Keratinocyte (primary cell): Measurements from ENCODE around the gene SDK2. TPM values are rescaled to one million over a fixed set of nuclear protein-coding genes. Genes with fewer than 3 reads are reported as not detected.

Experiments
- DNase-seq: peaks from one replicate; pipeline ENCODE4 v3.0.0-alpha.2; 2011; ENCODE audit warnings: low read depth, missing footprints, low spot score
- FAIRE-seq: peaks from 2 replicates; lab custom pipeline; 2011; peaks lifted over from hg19 to GRCh38; lab: Jason Lieb, UNC
- H2AFZ ChIP-seq: 2 replicates; pipeline ENCODE4 v1.6.0; 2012; ENCODE audit warnings: low read length, control low read depth, inconsistent platforms; ENCODE audit not compliant: control insufficient read depth
- H3K27ac ChIP-seq: 2 replicates; pipeline ENCODE4 v1.5.1; 2011; ENCODE audit warnings: low read length; ENCODE audit not compliant: control insufficient read depth, insufficient read depth
- H3K27me3 ChIP-seq: 3 replicates; pipeline ENCODE4 v1.6.0; 2011; ENCODE audit warnings: low read length; ENCODE audit not compliant: control insufficient read depth, insufficient read depth; ENCODE audit errors: extremely low read depth
- H3K36me3 ChIP-seq, 2 experiments: 2 replicates in 1 of 2; 3 replicates in 1 of 2; pipeline ENCODE4 v1.5.1; 2011; ENCODE audit warnings: low read length in 2 of 2, mild to moderate bottlenecking in 1 of 2; ENCODE audit not compliant: control insufficient read depth in 2 of 2, insufficient read depth in 2 of 2; ENCODE audit errors: extremely low read depth in 1 of 2
- H3K4me1 ChIP-seq: 3 replicates; pipeline ENCODE4 v1.5.1; 2011; ENCODE audit warnings: low read length; ENCODE audit not compliant: control insufficient read depth, insufficient read depth; ENCODE audit errors: extremely low read depth
- H3K4me2 ChIP-seq: 3 replicates; pipeline ENCODE4 v1.6.0; 2011; ENCODE audit warnings: low read depth, low read length; ENCODE audit not compliant: control insufficient read depth, insufficient read depth; ENCODE audit errors: extremely low read depth
- H3K4me3 ChIP-seq, 3 experiments: fragments of 200-600 bp in 1 of 3; sonication (generic) in 1 of 3; 2 replicates in 2 of 3; 3 replicates in 1 of 3; pipeline ENCODE4 v1.5.1; 2011 to 2016; ENCODE audit warnings: low read length in 3 of 3, mild to moderate bottlenecking in 3 of 3, control low read depth in 2 of 3, inconsistent platforms in 1 of 3, low read depth in 1 of 3, mixed read lengths in 1 of 3, mixed run types in 1 of 3, moderate library complexity in 1 of 3; ENCODE audit not compliant: control insufficient read depth in 2 of 3, insufficient read depth in 2 of 3; ENCODE audit errors: extremely low read depth in 1 of 3
- H3K79me2 ChIP-seq: 2 replicates; pipeline ENCODE4 v1.6.0; 2012; ENCODE audit warnings: low read length; ENCODE audit not compliant: control insufficient read depth, insufficient read depth
- H3K9ac ChIP-seq: 3 replicates; pipeline ENCODE4 v1.6.0; 2011; ENCODE audit warnings: low read length; ENCODE audit not compliant: control insufficient read depth, insufficient read depth; ENCODE audit errors: extremely low read depth
- H3K9me1 ChIP-seq: 3 replicates; pipeline ENCODE4 v1.6.0; 2011; ENCODE audit warnings: low read length; ENCODE audit not compliant: control insufficient read depth, insufficient read depth; ENCODE audit errors: extremely low read depth
- H3K9me3 ChIP-seq: 2 replicates; pipeline ENCODE4 v1.5.1; 2012; ENCODE audit warnings: low read depth, low read length; ENCODE audit not compliant: control insufficient read depth
- H4K20me1 ChIP-seq: 3 replicates; pipeline ENCODE4 v1.6.0; 2011; ENCODE audit warnings: low read length; ENCODE audit not compliant: control insufficient read depth, insufficient read depth; ENCODE audit errors: extremely low read depth
- CTCF ChIP-seq, 3 experiments: IDR thresholded peaks in 1 of 3; conservative IDR thresholded peaks in 1 of 3; optimal IDR thresholded peaks in 1 of 3; 2 replicates in 2 of 3; 3 replicates in 1 of 3; pipeline versions ENCODE3 to v1.5.1; 2011; ENCODE audit warnings: low read length in 3 of 3, mild to moderate bottlenecking in 3 of 3, moderate library complexity in 2 of 3, control low read depth in 1 of 3, inconsistent platforms in 1 of 3; ENCODE audit not compliant: insufficient read depth in 2 of 3; ENCODE audit errors: extremely low read depth in 1 of 3
- EZH2 ChIP-seq: IDR thresholded peaks from one replicate; pipeline ENCODE4 v1.6.1; 2012; ENCODE audit warnings: inconsistent platforms, mild to moderate bottlenecking, low read length, moderate library complexity
- dilution Hi-C: fragments of 300-500 bp; cut with MboI; formaldehyde crosslinking; loops from one replicate; pipeline ENCODE4 v1.7.0; 2020; ENCODE audit warnings: low sequenced_read_pairs; ENCODE audit not compliant: extremely low pct_ligation_motif_present
- polyA plus RNA-seq, 5 experiments: library from polyadenylated mRNA; depleted of rRNA in 3 of 5; stranded (reverse) in 3 of 5; stranded (forward) in 1 of 5; unstranded in 1 of 5; fragments of >200 nt; gene quantifications; 1 replicate in 1 of 5; 2 replicates in 3 of 5; 3 replicates in 1 of 5; pipeline versions ENCODE4 v1.2.1 to v1.2.3, GENCODE V29; 2011 to 2012; ENCODE audit warnings: missing spikeins in 2 of 5, low read depth in 1 of 5, low replicate concordance in 1 of 5

The SDK2 gene
- polyA plus RNA-seq, 1 donor (not counting 4 experiments of a cell fraction or from before 2014, with no cell fraction given) = 1.8 TPM

GRCh38 chr17:73325527-73325842 lies 318.8 kb downstream of the SDK2 start:
- H3K9ac ChIP-seq = no peak overlapping the region
- H4K20me1 ChIP-seq = no peaks in the 10 kb centered on the region
- no peaks in the 10 kb centered on the region for H3K79me2 ChIP-seq
- H3K4me2 ChIP-seq = no peak overlapping the region
- TF ChIP-seq EZH2 (no peak), CTCF (optimal IDR thresholded peaks at IDR 0.05 in 1 of 3, IDR thresholded peaks at IDR 0.05 in 1 of 3, conservative IDR thresholded peaks at IDR 0.05 in 1 of 3; ENCODE audit: extremely low read depth in 1 of 3, insufficient read depth in 2 of 3, low read length in 3 of 3) (no peak)
- no peaks in the 10 kb centered on the region for H3K9me3 ChIP-seq
- no peak overlapping the region for H3K27ac ChIP-seq
- FAIRE-seq (no peak), DNase-seq (no peak)
- no peaks in the 10 kb centered on the region for H3K36me3 ChIP-seq
- no peak overlapping the region for H3K4me3 ChIP-seq
- no peak overlapping the region for H2AFZ ChIP-seq
- dilution Hi-C loops = no loop called here
- peaks cover 7% of the 10 kb centered on the region for H3K4me1 ChIP-seq
- H3K27me3 ChIP-seq = no peaks in the 10 kb centered on the region
- H3K9me1 ChIP-seq = no peaks in the 10 kb centered on the region

- Histone ChIP-seq H3K9me1 (no peaks in the 10 kb centered on the region), H3K4me2 (no peak overlapping the region), H2AFZ (no peak overlapping the region), H3K4me1 (peaks cover 7% of the 10 kb centered on the region), H3K9me3 (no peaks in the 10 kb centered on the region), H3K4me3 (no peak overlapping the region), H3K79me2 (no peaks in the 10 kb centered on the region), H3K27me3 (no peaks in the 10 kb centered on the region), H3K9ac (no peak overlapping the region), H3K36me3 (no peaks in the 10 kb centered on the region), H3K27ac (no peak overlapping the region), H4K20me1 (no peaks in the 10 kb centered on the region)
- dilution Hi-C loops = no loop called here
- DNase-seq (no peak), FAIRE-seq (no peak)
- TF ChIP-seq EZH2 (no peak), CTCF (optimal IDR thresholded peaks at IDR 0.05 in 1 of 3, IDR thresholded peaks at IDR 0.05 in 1 of 3, conservative IDR thresholded peaks at IDR 0.05 in 1 of 3; ENCODE audit: extremely low read depth in 1 of 3, insufficient read depth in 2 of 3, low read length in 3 of 3) (no peak)
Observed at GRCh38 chr17:73324711-73325526, 319.3 kb downstream of the SDK2 start.
